PFSK-1 (cell line): ENCODE data around the gene DIAPH1.

ENCODE experiments used
- FOXP2 ChIP-seq: optimal IDR thresholded peaks from 2 replicates; pipeline ENCODE3; 2011; ENCODE audit warnings: borderline replicate concordance, control low read depth, inconsistent platforms; ENCODE audit not compliant: insufficient read depth; ENCODE audit errors: extremely low read length, extremely low read depth
- POLR2AphosphoS5 ChIP-seq: IDR thresholded peaks from 2 replicates; pipeline ENCODE4 v1.6.1; 2012; ENCODE audit warnings: low read depth, mild to moderate bottlenecking, control low read depth, low read length, moderate library complexity
- REST ChIP-seq, 2 experiments: IDR thresholded peaks; 2 replicates each; pipeline versions ENCODE4 v1.6.1 to v1.8.0; 2011 to 2012; ENCODE audit warnings: low read depth in 2 of 2, low read length in 2 of 2, control low read depth in 1 of 2, inconsistent platforms in 1 of 2, mild to moderate bottlenecking in 1 of 2, moderate library complexity in 1 of 2; ENCODE audit not compliant: insufficient read depth in 1 of 2
- SIN3A ChIP-seq: IDR thresholded peaks from 2 replicates; pipeline ENCODE4 v1.6.1; 2012; ENCODE audit warnings: mild to moderate bottlenecking, low read length, moderate library complexity, borderline replicate concordance; ENCODE audit not compliant: insufficient read depth
- TAF1 ChIP-seq: IDR thresholded peaks from 2 replicates; pipeline ENCODE4 v1.6.1; 2012; ENCODE audit warnings: low read length, control low read depth, borderline replicate concordance; ENCODE audit not compliant: insufficient read depth

The DIAPH1 gene

GRCh38 chr5:141654298-141654697 is 35.5 kb upstream of the DIAPH1 start:
- TF ChIP-seq REST (IDR thresholded peaks at IDR 0.05; ENCODE audit: insufficient read depth in 1 of 2, low read depth in 2 of 2, low read length in 2 of 2) (no peak), POLR2AphosphoS5 (no peak), SIN3A (no peak)

- TF ChIP-seq TAF1, result no peak
- no peak for TF ChIP-seq FOXP2
- no peak for TF ChIP-seq REST (IDR thresholded peaks at IDR 0.05; ENCODE audit: insufficient read depth in 1 of 2, low read depth in 2 of 2, low read length in 2 of 2)
- no peak for TF ChIP-seq POLR2AphosphoS5
- no peak for TF ChIP-seq SIN3A
Observed at GRCh38 chr5:141651728-141652105, 32.9 kb upstream of the DIAPH1 start.

DNA sequence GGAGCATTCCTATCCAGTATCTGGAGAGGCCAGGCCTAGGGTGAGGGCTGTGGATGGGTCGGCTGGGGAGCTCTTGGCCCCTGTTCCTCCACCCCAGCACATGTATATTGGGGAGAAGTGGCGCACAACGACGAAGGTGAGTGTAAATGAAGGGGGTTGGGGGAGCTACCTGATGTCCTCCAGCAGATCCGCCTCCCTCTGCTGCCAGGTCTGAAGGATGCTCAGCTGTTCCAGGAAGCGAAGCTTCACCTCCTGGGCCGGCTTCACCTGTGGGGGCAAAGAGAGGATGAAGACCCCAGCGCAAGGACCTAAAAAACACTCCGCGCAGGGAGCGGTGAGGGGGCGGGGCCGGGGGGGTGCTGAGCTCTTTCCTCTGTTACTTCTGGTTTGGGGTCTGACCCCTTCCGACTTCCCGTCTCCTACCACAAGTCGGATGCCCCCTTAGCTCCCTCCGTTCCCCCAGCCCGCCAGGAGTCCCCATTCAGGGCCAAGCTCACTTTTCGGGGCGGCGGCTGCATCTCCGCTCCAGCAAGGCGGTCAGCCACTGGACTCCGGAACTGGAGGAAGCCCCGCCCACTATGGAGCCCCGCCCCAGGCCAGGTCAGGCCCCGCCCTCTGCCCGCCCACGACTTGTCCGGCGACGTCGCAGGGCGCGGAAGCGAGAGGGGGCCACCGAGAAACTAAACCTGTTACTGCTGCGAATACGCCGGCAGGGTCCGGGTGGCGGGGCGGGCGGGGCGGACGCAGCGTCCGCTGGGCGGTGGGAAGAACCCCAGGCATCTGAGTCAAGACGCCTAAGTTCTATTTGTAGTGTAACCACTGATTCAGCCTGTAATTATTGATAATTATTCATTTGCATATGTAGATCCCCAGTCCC is 32.3 kb upstream of the DIAPH1 start, which contains the start of gene FCHSD1:
TSS of gene FCHSD1 (minus strand) at position 568 of the 877 bp plus-strand sequence. CDS start at position 518, 50 bp downstream.
- TF ChIP-seq POLR2AphosphoS5 (peak; percentile 71), REST (IDR thresholded peaks at IDR 0.05; ENCODE audit: insufficient read depth in 1 of 2, low read depth in 2 of 2, low read length in 2 of 2) (no peak), SIN3A (no peak), TAF1 (0 out of 2 replicates have a peak, but pooled peaks have one; percentile 20), FOXP2 (no peak)

- TF ChIP-seq POLR2AphosphoS5, result no peak
- TF ChIP-seq FOXP2, result no peak
- TF ChIP-seq TAF1, result no peak
- no peak for TF ChIP-seq SIN3A
- no peak for TF ChIP-seq REST (IDR thresholded peaks at IDR 0.05; ENCODE audit: insufficient read depth in 1 of 2, low read depth in 2 of 2, low read length in 2 of 2)
Observed at GRCh38 chr5:141649972-141650371, 31.2 kb upstream of the DIAPH1 start.
